Sciatic nerve (tissue), 2 donors: Measurements from ENCODE around the gene CACNA1C. TPM values are rescaled to one million over a fixed set of nuclear protein-coding genes. Genes with fewer than 3 reads are reported as not detected.

Source experiments
- ATAC-seq: fragments of 200-7000 bp; cut with Tn5 transposase; one replicate; pipeline ENCODE4 v1.9.1; 2020; ENCODE audit warnings: mild to moderate bottlenecking, moderate library complexity
- DNase-seq: peaks from one replicate; pipeline ENCODE4 v3.0.0-alpha.2; 2020; ENCODE audit warnings: low spot score
- intact Hi-C: fragments of 100-400 bp; cut with DNase I; formaldehyde crosslinking; loops from one replicate; pipeline ENCODE4 v1.14.2; 2022
- total RNA-seq: library from RNA; stranded (reverse); fragmentation: NEBNext Ultra II Directional; extraction: Animal tissue kit (Norgen Biotek cat#: 25700); gene quantifications from one replicate; pipeline ENCODE4 v1.2.1, GENCODE V29; 2021
- donor health status: DM: no; HTN: no; CAD: no.
- donor health status: DM: no; HTN: no; CAD: no.

Gene CACNA1C
- total RNA-seq, 1 donor from 2014 or later: 9.0 TPM

GRCh38 chr12:2154521-2154920, 101.7 kb downstream of the CACNA1C start:
- DNase-seq (no peak), ATAC-seq (no peak)
- intact Hi-C loops: no loop called here

GRCh38 chr12:2156333-2156732, 103.5 kb downstream of the CACNA1C start:
- intact Hi-C loops: no loop called here
- DNase-seq (no peak), ATAC-seq (no peak)

- ATAC-seq (no peak), DNase-seq (no peak)
- intact Hi-C loops: no loop called here
Measured at GRCh38 chr12:2160043-2160442, 107.3 kb downstream of the CACNA1C start.

- ATAC-seq (peak; percentile 36), DNase-seq (peak; percentile 76)
- intact Hi-C loops: no loop called here
Measured at GRCh38 chr12:2161473-2161872, 108.7 kb downstream of the CACNA1C start.

GRCh38 chr12:2163177-2163941, 110.6 kb downstream of the CACNA1C start:
- peak; percentile 91 for DNase-seq
- ATAC-seq: peak; percentile 98
- intact Hi-C loops: no loop called here

GRCh38 chr12:2165021-2165420, 112.2 kb downstream of the CACNA1C start:
- no peak for DNase-seq
- intact Hi-C loops: no loop called here
- no peak for ATAC-seq

GRCh38 chr12:2165927-2166326, 113.1 kb downstream of the CACNA1C start:
- intact Hi-C loops: no loop called here
- DNase-seq (no peak), ATAC-seq (no peak)

- no peak for ATAC-seq
- no peak for DNase-seq
- intact Hi-C loops: no loop called here
Measured at GRCh38 chr12:2166696-2167095, 113.9 kb downstream of the CACNA1C start.

GRCh38 chr12:2167231-2167630, 114.4 kb downstream of the CACNA1C start:
- intact Hi-C loops: no loop called here

GRCh38 chr12:2168808-2169207, 116.0 kb downstream of the CACNA1C start:
- ATAC-seq (no peak), DNase-seq (no peak)
- intact Hi-C loops: no loop called here

More at GRCh38 chr12:2167231-2167630, 114.4 kb downstream of the CACNA1C start:
- ATAC-seq: no peak
- no peak for DNase-seq

GRCh38 chr12:2169489-2169888, 116.7 kb downstream of the CACNA1C start:
- DNase-seq (no peak), ATAC-seq (no peak)
- intact Hi-C loops: no loop called here

GRCh38 chr12:2169940-2170339, 117.2 kb downstream of the CACNA1C start:
- intact Hi-C loops: no loop called here
- ATAC-seq (no peak), DNase-seq (no peak)

GRCh38 chr12:2170376-2170775, 117.6 kb downstream of the CACNA1C start:
- no peak for ATAC-seq
- intact Hi-C loops: no loop called here
- no peak for DNase-seq

GRCh38 chr12:2171672-2172426, 119.1 kb downstream of the CACNA1C start:
- ATAC-seq: no peak
- intact Hi-C loops: no loop called here
- DNase-seq: no peak

- no peak for ATAC-seq
- no peak for DNase-seq
- intact Hi-C loops: no loop called here
Measured at GRCh38 chr12:2172491-2173214, 119.9 kb downstream of the CACNA1C start.

- intact Hi-C loops: no loop called here
- DNase-seq (no peak), ATAC-seq (no peak)
Measured at GRCh38 chr12:2173971-2174370, 121.2 kb downstream of the CACNA1C start.

- intact Hi-C loops: no loop called here
- DNase-seq: no peak
- ATAC-seq: no peak
Measured at GRCh38 chr12:2177003-2177402, 124.2 kb downstream of the CACNA1C start.

- DNase-seq (no peak), ATAC-seq (no peak)
- intact Hi-C loops: no loop called here
Measured at GRCh38 chr12:2177751-2178150, 125.0 kb downstream of the CACNA1C start.

- DNase-seq: no peak
- intact Hi-C loops: no loop called here
- ATAC-seq: no peak
Measured at GRCh38 chr12:2179058-2179457, 126.3 kb downstream of the CACNA1C start.
